Measurements from ENCODE around the gene TMEM25. TPM values are rescaled to one million over a fixed set of nuclear protein-coding genes. Genes with fewer than 3 reads are reported as not detected.

Gene TMEM25
- total and polyA plus RNA-seq, 2 donors (not counting 3 experiments of a cell fraction or from before 2014, with no cell fraction given) = 18.9 to 34.6 TPM

DNA sequence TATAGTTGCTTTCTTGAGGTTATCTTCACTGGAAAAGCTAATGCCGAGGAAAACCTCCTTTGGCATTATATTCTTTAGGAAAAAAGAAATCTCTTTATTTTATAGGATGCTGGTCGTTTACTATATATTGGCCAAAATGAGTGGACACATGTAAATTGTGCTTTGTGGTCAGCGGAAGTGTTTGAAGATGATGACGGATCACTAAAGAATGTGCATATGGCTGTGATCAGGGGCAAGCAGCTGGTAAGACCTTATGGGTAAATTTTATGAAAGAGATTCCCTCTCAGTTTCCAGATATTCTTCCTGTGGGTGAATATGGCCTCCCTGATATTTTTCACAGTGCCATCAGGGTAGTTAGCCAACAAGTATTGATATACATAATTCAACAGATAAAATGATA is 33.2 kb upstream of the TMEM25 start:
- dilution Hi-C loops (cut with MboI; ENCODE audit: extremely low pct_ligation_motif_present, low sequenced_read_pairs) = loop anchor here (25.0 kb wide), 1 partner anchor 111 kb away; no protein-coding TSS in a partner anchor
- POLR2A ChIA-PET = no interaction called here

More for the DNA sequence above, 33.2 kb upstream of the TMEM25 start:
- H4K20me1 ChIP-seq (replicated peaks; ENCODE audit: control insufficient read depth, extremely low read depth, insufficient read depth, low read length) = no peaks in the 10 kb centered on the region
- BruUV-seq (replicated peaks) = no TSS peak
- no peaks in the 10 kb centered on the region for H3K4me1 ChIP-seq (ENCODE audit: control insufficient read depth, extremely low read depth, insufficient read depth, low read length)
- H3K36me3 ChIP-seq (ENCODE audit: control insufficient read depth in 2 of 2, extremely low read depth in 1 of 2, insufficient read depth in 2 of 2, low read length in 2 of 2) = peaks cover 38 to 45% of the 10 kb centered on the region in 2 experiments
- no peak overlapping the region for H3K9ac ChIP-seq (replicated peaks; ENCODE audit: extremely low read depth, insufficient read depth, low read length)
- intact Hi-C loops (cut with micrococcal nuclease) = no loop called here
- CTCF ChIA-PET = interaction anchor here (1.3 kb wide), 1 partner anchor 95 kb away, joined by 4 read pairs; no protein-coding TSS in a partner anchor
- H3K9me3 ChIP-seq (replicated peaks; ENCODE audit: control insufficient read depth, insufficient read depth, low read length) = no peaks in the 10 kb centered on the region
- no peaks in the 10 kb centered on the region for H3K27me3 ChIP-seq (ENCODE audit: control insufficient read depth in 2 of 2, insufficient read depth in 2 of 2, low read length in 2 of 2)
- no peaks in the 10 kb centered on the region for H3K9me1 ChIP-seq (replicated peaks; ENCODE audit: control insufficient read depth, extremely low read depth, insufficient read depth, low read length)
- no peaks in the 10 kb centered on the region for H3K79me2 ChIP-seq (ENCODE audit: control insufficient read depth, insufficient read depth, low read length)
- TF ChIP-seq, protein P1, sequence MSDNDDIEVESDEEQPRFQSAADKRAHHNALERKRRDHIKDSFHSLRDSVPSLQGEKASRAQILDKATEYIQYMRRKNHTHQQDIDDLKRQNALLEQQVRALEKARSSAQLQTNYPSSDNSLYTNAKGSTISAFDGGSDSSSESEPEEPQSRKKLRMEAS (IDR thresholded peaks at IDR 0.05; ENCODE audit: insufficient read depth, insufficient read length) = no peak
- TF ChIP-seq FOS (IDR thresholded peaks at IDR 0.05; ENCODE audit: borderline replicate concordance, insufficient read depth, low read length) (no peak), JUN (IDR thresholded peaks at IDR 0.05; ENCODE audit: borderline replicate concordance, insufficient read depth, insufficient read length, low read depth) (no peak), POLR2A (IDR thresholded peaks at IDR 0.05; ENCODE audit: low read depth, low read length) (no peak), POLR2AphosphoS5 (IDR thresholded peaks at IDR 0.05; ENCODE audit: insufficient read depth, low read depth, low read length) (no peak), EZH2 (IDR thresholded peaks at IDR 0.05; ENCODE audit: borderline replicate concordance, low read depth, low read length, severe bottlenecking) (no peak), GATA2 (IDR thresholded peaks at IDR 0.05; ENCODE audit: insufficient read depth, insufficient read length, low read depth, low read length) (no peak), MYC (IDR thresholded peaks at IDR 0.05; ENCODE audit: low read depth, low read length) (no peak)
- TF ChIP-seq, protein P2, sequence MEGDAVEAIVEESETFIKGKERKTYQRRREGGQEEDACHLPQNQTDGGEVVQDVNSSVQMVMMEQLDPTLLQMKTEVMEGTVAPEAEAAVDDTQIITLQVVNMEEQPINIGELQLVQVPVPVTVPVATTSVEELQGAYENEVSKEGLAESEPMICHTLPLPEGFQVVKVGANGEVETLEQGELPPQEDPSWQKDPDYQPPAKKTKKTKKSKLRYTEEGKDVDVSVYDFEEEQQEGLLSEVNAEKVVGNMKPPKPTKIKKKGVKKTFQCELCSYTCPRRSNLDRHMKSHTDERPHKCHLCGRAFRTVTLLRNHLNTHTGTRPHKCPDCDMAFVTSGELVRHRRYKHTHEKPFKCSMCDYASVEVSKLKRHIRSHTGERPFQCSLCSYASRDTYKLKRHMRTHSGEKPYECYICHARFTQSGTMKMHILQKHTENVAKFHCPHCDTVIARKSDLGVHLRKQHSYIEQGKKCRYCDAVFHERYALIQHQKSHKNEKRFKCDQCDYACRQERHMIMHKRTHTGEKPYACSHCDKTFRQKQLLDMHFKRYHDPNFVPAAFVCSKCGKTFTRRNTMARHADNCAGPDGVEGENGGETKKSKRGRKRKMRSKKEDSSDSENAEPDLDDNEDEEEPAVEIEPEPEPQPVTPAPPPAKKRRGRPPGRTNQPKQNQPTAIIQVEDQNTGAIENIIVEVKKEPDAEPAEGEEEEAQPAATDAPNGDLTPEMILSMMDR (IDR thresholded peaks at IDR 0.05; ENCODE audit: extremely low read depth in 1 of 2, insufficient read depth in 1 of 2, low read depth in 1 of 2, low read length in 2 of 2) = no peak
- DNase-seq (ENCODE audit: low read depth, low spot score) = no peak
- no peak for FAIRE-seq
- H3K4me2 ChIP-seq (ENCODE audit: insufficient read depth, low read length) = no peak overlapping the region
- H3K27ac ChIP-seq (ENCODE audit: insufficient read depth, low read depth, low read length) = no peak overlapping the region
- no peak overlapping the region for H3K4me3 ChIP-seq (replicated peaks in 1 of 3; ENCODE audit: insufficient read depth in 1 of 3, low read depth in 1 of 3, low read length in 3 of 3)
- no peak overlapping the region for H2AFZ ChIP-seq (ENCODE audit: low read depth, low read length)

Data from endothelial cell of umbilical vein (primary cell).